Heart right ventricle (tissue), 16 donors: ENCODE measurements around the gene ZNF614. TPM values are rescaled to one million over a fixed set of nuclear protein-coding genes. Genes with fewer than 3 reads are reported as not detected.
A peak's percentile ranks its signal among the peaks of the same experiment; 100 is the strongest.

Source experiments
- ATAC-seq, 8 donors: fragments of 200-7000 bp; cut with Tn5 transposase; one replicate each; pipeline ENCODE4 v1.9.1; 2020; ENCODE audit warnings: mild to moderate bottlenecking in 8 of 8, moderate library complexity in 8 of 8, moderate number of reproducible peaks in 1 of 8
- DNase-seq, 2 donors: peaks; one replicate each; pipeline ENCODE4 v3.0.0-alpha.2; 2020
- H3K27ac ChIP-seq, 10 donors: fragments of 200-600 bp; sonication (generic) in 2 of 10; one replicate each; pipeline versions ENCODE4 v1.5.0 to v1.8.0; 2020 to 2022; ENCODE audit warnings: mild to moderate bottlenecking in 3 of 10
- H3K27me3 ChIP-seq, 7 donors: fragments of 200-600 bp; one replicate each; pipeline ENCODE4 v1.8.0; 2021 to 2022; ENCODE audit warnings: mild to moderate bottlenecking in 2 of 7
- H3K36me3 ChIP-seq, 9 donors: fragments of 200-600 bp; sonication (generic) in 1 of 9; one replicate each; pipeline versions ENCODE4 v1.5.0 to v1.8.0; 2020 to 2022; ENCODE audit warnings: mild to moderate bottlenecking in 2 of 9
- H3K4me1 ChIP-seq, 9 donors: fragments of 200-600 bp; sonication (generic) in 1 of 9; one replicate each; pipeline versions ENCODE4 v1.5.0 to v1.8.0; 2020 to 2022; ENCODE audit warnings: mild to moderate bottlenecking in 4 of 9
- H3K4me3 ChIP-seq, 10 donors: fragments of 200-600 bp; sonication (generic) in 2 of 10; one replicate each; pipeline versions ENCODE4 v1.5.0 to v1.8.0; 2020 to 2022; ENCODE audit warnings: mild to moderate bottlenecking in 7 of 10, moderate library complexity in 2 of 10
- H3K9me3 ChIP-seq, 11 donors: fragments of 200-600 bp in 10 of 11; sonication (generic) in 2 of 11; one replicate each; pipeline versions ENCODE4 v1.5.0 to v1.8.0; 2013 to 2022; ENCODE audit warnings: mild to moderate bottlenecking in 2 of 11, control low read depth in 1 of 11, moderate library complexity in 1 of 11
- WGBS, 2 donors: extraction: QIAGEN DNeasy Blood & Tissue Kit; methylation state at CpG; one replicate each; pipeline ENCODE4 v1.1.7; 2013; ENCODE audit warnings: inconsistent platforms in 1 of 2; 5-methylcytosine and 5-hydroxymethylcytosine counted together
- intact Hi-C, 10 donors: fragments of 100-400 bp; cut with DNase I; formaldehyde crosslinking; loops; one replicate each; pipeline versions ENCODE4 v1.11.1 to v1.14.2; 2022
- long read RNA-seq, 3 donors: library from polyadenylated mRNA; unstranded; transcript quantifications; one replicate each; pipeline ENCODE4 v2.0.0, GENCODE V29; 2020 to 2021
- polyA plus RNA-seq, 2 donors: library from polyadenylated mRNA; stranded (reverse); fragments of 200-250 nt; gene quantifications; one replicate each; pipeline ENCODE4 v1.2.3, GENCODE V29; 2013
- total RNA-seq, 10 donors: library from RNA; stranded (reverse); fragmentation: NEBNext Ultra II Directional in 3 of 10; extraction: Animal tissue kit (Norgen Biotek cat#: 25700) in 3 of 10; gene quantifications; one replicate each; pipeline versions ENCODE4 v1.2.1 to v1.2.4, GENCODE V29; 2021 to 2023
- TF ChIP-seq, protein P1 (sequence below), 9 donors: fragments of 200-600 bp; sonication (generic) in 2 of 9; IDR thresholded peaks; one replicate each; pipeline versions ENCODE4 v1.5.0 to v1.8.0; 2021 to 2022; ENCODE audit warnings: antibody characterized with exemption in 9 of 9, mild to moderate bottlenecking in 5 of 9, moderate library complexity in 1 of 9
- donor health status: Arrhythmogenic right ventricular cardiomyopathy.
- donor health status: ischemic (EF 13 %, LVEDD 7.1; RV severe dilation, severe dysfunction).
- donor health status: healthy with polysubstance abuse.
- donor health status: DM: no; HTN: yes; CAD: no.
- donor health status: DM: no; HTN: no; CAD: no.
- donor health status: ischemic (EF 25% LVEDD 6.9; RV normal size, moderate dysfunction).
- donor health status: ischemic (EF 25% LVEDD 5.7; RV mildly dilated, moderate dysfunction).
- donor health status: healthy.
- donor health status: DM: yes; HTN: yes; CAD: no.
- donor health status: Ischemic cardiomyopathy.
- donor health status: ischemic (EF 35%, LVEDD 5.7; RV mildly dilated, moderate dysfunction).
- donor health status: nonischemic (EF 11% LVEDD 7.7; RV severe dilation, severe dysfunction).
- donor health status: DM: yes; HTN: yes; CAD: no.
- donor health status: PGD.
- donor health status: ischemic (EF 29% LVEDD 5.4; RV normal size, mild dysfunction).
- donor health status: nonischemic (EF 23%, LVEDD 6.1; RV moderate dilation, normal function).

Gene ZNF614
- total RNA-seq (1 to 10 TPM; 6.1 to 8.4 (median 6.8) TPM), polyA plus RNA-seq (1 to 10 TPM; 3.0 to 3.4 TPM)
- long read RNA-seq, donor 1, full-length matches to known transcripts = 17 of 19 reads
- long read RNA-seq, donor 1, partial matches to known transcripts = 0 of 19 reads
- long read RNA-seq, donor 1, other reads (novel, unspliced or antisense) = 2 of 19 reads
- long read RNA-seq, donor 2, full-length matches to known transcripts = 14 of 15 reads
- long read RNA-seq, donor 2, partial matches to known transcripts = 1 of 15 reads
- long read RNA-seq, donor 2, other reads (novel, unspliced or antisense) = 0 of 15 reads
- long read RNA-seq, donor 3, full-length matches to known transcripts = 10 of 14 reads
- long read RNA-seq, donor 3, partial matches to known transcripts = 0 of 14 reads
- long read RNA-seq, donor 3, other reads (novel, unspliced or antisense) = 4 of 14 reads

DNA sequence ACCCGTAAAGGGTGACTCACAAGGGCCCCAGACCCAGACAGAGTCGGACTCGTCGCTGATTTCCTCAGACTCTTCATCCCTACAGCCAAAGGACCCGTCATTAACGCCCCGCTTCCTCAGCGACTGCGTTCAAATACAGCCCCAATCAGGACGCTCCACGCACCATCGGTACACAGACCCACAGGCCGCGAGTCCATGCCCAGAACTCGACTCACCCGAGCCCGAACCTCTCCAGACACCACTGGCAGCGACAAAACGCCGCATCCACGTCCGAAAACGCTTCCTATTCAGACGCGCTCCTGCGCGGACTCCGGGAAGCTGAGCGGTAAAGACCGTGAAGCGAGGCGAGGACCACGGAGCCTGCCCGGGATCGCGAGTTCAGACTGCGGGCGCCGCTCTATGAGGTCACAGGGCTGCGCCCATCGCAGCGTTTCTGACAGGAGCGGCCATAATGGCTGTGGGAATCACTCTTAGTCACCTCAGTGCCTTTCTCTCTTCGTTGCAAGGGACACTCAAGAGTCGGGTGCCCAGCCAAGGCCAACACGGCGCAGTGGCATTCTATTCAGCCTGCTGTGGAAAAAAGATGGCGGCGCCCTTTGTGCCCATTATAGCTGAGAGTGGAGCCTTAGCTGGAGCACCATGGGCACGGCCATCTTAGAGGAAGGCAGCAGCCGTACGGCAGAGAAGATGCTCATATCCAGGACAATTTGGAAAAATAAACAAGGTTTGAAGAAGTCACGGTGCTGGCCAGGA is at the start of gene ZNF614:
Gene ZNF614 (minus strand): TSS at position 353 of the 753 bp plus-strand sequence. CDS start 2,634 bp downstream, outside the sequence.
- DNase-seq (peak; percentile 86 to 90), ATAC-seq (peak; percentile 98 to 99 (median 98))
- peaks cover 0 to 69% (median 28%) of the 10 kb centered on the region in 11 donors for H3K9me3 ChIP-seq
- WGBS, 2 donors = 0 to 1% methylated on average over 53 of the region's 53 CpGs
- H3K27me3 ChIP-seq = no peaks in the 10 kb centered on the region
- peaks cover 0 to 21% (median 15%) of the 10 kb centered on the region in 9 donors for H3K4me1 ChIP-seq
- TF ChIP-seq, protein P1, sequence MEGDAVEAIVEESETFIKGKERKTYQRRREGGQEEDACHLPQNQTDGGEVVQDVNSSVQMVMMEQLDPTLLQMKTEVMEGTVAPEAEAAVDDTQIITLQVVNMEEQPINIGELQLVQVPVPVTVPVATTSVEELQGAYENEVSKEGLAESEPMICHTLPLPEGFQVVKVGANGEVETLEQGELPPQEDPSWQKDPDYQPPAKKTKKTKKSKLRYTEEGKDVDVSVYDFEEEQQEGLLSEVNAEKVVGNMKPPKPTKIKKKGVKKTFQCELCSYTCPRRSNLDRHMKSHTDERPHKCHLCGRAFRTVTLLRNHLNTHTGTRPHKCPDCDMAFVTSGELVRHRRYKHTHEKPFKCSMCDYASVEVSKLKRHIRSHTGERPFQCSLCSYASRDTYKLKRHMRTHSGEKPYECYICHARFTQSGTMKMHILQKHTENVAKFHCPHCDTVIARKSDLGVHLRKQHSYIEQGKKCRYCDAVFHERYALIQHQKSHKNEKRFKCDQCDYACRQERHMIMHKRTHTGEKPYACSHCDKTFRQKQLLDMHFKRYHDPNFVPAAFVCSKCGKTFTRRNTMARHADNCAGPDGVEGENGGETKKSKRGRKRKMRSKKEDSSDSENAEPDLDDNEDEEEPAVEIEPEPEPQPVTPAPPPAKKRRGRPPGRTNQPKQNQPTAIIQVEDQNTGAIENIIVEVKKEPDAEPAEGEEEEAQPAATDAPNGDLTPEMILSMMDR (IDR thresholded peaks at IDR 0.05) = peak in 1 of 9 donors; percentile 16
- peak within 1 kb of the TSS; percentile 24 to 94 (median 92) for H3K27ac ChIP-seq
- peak within 1 kb of the TSS; percentile 47 to 88 (median 78) for H3K4me3 ChIP-seq
- peaks cover 0 to 46% (median 33%) of the 10 kb centered on the region in 9 donors for H3K36me3 ChIP-seq
- intact Hi-C loops = loop anchor here in 4 of 10 donors (1.0 to 2.0 kb wide), 3 partner anchors 19 to 101 kb away; partner anchors contain the start of genes ZNF432 (in 4 of the 4), ZNF615 (in 2 of the 4) and ZNF613 (in 1 of the 4)

DNA sequence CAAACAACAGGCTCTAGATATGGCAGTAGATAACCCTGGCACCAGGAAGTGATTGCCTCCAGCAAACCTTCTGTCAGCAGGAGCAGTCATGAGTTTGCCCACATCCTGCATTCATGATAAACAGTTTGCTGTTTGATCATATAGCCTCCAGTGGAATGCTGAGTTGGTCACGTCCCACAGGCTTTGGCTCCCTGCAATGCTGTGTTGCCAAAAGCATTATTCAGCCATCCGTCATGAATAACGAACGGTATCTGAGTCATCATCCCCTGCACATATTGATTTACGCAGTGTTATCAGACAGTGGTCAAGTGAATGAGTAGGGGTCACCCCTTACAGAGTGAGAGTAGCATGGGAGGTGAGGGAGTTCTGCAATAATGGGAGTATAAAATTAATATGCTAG is 42.3 kb upstream of the ZNF614 start:
- peaks cover 0 to 100% (median 57%) of the 10 kb centered on the region in 11 donors for H3K9me3 ChIP-seq
- no peak for DNase-seq
- TF ChIP-seq, protein P1 (IDR thresholded peaks at IDR 0.05) = no peak
- ATAC-seq = no peak
- H3K4me3 ChIP-seq = no peak overlapping the region
- 97 to 99% methylated on average over 5 of the region's 5 CpGs for WGBS, 2 donors
- H3K4me1 ChIP-seq = no peaks in the 10 kb centered on the region
- H3K36me3 ChIP-seq = peaks cover 8 to 100% (median 97%) of the 10 kb centered on the region in 9 donors
- no peaks in the 10 kb centered on the region for H3K27me3 ChIP-seq
- intact Hi-C loops = no loop called here
- no peak overlapping the region for H3K27ac ChIP-seq

DNA sequence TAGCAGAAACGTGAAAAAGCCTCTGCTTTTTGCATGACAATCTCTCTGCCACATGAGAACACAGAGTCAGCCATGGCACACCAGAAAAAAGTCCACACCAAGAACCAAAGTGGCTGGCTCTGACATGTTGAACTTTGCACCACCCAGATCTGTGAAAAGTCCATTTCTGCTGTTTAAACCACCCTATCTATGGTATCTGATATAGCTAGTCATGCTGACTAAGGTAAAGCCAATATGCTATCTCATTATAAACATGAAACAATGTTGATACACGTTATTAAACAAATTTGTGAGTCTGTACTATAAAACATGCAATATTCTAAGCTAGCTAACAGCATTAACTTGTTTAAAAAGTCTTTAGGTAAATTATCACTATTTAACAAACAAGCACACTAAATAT is 41.5 kb upstream of the ZNF614 start:
- H3K36me3 ChIP-seq = peaks cover 8 to 100% (median 97%) of the 10 kb centered on the region in 9 donors
- no peak overlapping the region for H3K4me3 ChIP-seq
- H3K27me3 ChIP-seq = no peaks in the 10 kb centered on the region
- DNase-seq (no peak), ATAC-seq (no peak)
- H3K9me3 ChIP-seq = peaks cover 0 to 100% (median 60%) of the 10 kb centered on the region in 11 donors
- H3K4me1 ChIP-seq = no peaks in the 10 kb centered on the region
- no peak overlapping the region for H3K27ac ChIP-seq
- intact Hi-C loops = no loop called here
- WGBS, 2 donors = 92% methylated on average over 2 of the region's 2 CpGs
- TF ChIP-seq, protein P1 (IDR thresholded peaks at IDR 0.05) = no peak

DNA sequence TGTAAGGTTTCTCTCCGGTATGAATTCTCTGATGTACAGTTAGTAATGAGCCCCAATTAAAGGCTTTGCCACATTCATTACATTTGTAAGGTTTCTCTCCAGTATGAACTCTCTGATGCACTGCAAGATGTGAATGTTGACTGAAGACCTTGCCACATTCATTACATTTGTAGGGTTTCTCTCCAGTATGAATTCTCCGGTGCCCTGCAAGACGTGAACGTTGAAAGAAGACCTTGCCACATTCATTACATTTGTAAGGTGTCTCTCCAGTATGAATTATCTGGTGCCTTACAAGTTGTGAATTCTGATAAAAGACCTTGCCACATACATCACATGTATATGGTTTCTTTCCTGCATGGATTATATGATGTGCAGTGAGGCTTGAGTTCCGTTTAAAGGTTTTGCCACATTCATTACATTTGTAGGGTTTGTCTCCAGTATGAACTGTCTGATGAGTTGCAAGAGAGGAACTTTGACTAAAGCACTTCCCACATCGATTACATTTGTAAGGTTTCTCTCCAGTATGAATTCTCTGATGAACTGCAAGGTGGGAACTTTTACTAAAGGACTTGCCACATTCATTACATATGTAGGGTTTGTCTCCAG is 38.2 kb upstream of the ZNF614 start:
- Histone ChIP-seq H3K4me1 (no peaks in the 10 kb centered on the region), H3K9me3 (peaks cover 0 to 100% (median 68%) of the 10 kb centered on the region in 11 donors), H3K4me3 (no peak overlapping the region), H3K27ac (no peak overlapping the region), H3K36me3 (peaks cover 8 to 100% (median 79%) of the 10 kb centered on the region in 9 donors), H3K27me3 (no peaks in the 10 kb centered on the region)
- ATAC-seq = no peak
- intact Hi-C loops = no loop called here
- WGBS, 2 donors = 98 to 99% methylated on average over 6 of the region's 6 CpGs
- no peak for DNase-seq
- TF ChIP-seq, protein P1 (IDR thresholded peaks at IDR 0.05) = no peak
